SK-N-SH (cell line): ENCODE measurements around the gene CAVIN3. TPM values are rescaled to one million over a fixed set of nuclear protein-coding genes. Genes with fewer than 3 reads are reported as not detected.

Experiments
- CTCF ChIA-PET: fragments of 300-600, 350-600 bp; formaldehyde crosslinking; extraction: SDS; loops from one replicate; lab custom pipeline; 2021; lab: Yijun Ruan, JAX
- POLR2A ChIA-PET: fragments of 350-600 bp; sonication (Branson Sonifier 250); formaldehyde crosslinking; extraction: SDS; loops from one replicate; lab custom pipeline; 2020; ENCODE audit warnings: antibody characterized with exemption, inconsistent platforms; lab: Yijun Ruan, JAX
- DNase-seq: peaks from one replicate; pipeline ENCODE4 v3.0.0; 2012
- H2AFZ ChIP-seq: fragments of 200-600 bp; sonication (generic); 2 replicates; pipeline ENCODE4 v1.8.1; 2016; ENCODE audit warnings: antibody characterized with exemption, mild to moderate bottlenecking, low read depth
- H3F3A ChIP-seq: fragments of 200-600 bp; sonication (generic); replicated peaks from 2 replicates; pipeline ENCODE3; 2016; ENCODE audit warnings: antibody characterized with exemption, mild to moderate bottlenecking; ENCODE audit not compliant: insufficient read depth
- H3K27ac ChIP-seq, 2 experiments: fragments of 200-500 bp in 1 of 2; fragments of 200-600 bp in 1 of 2; sonication (Bioruptor generic) in 1 of 2; sonication (generic), shearing (Covaris generic) in 1 of 2; 2 replicates each; pipeline versions ENCODE4 v1.5.1 to v1.6.1; 2014 to 2016; ENCODE audit warnings: low read depth in 2 of 2, inconsistent platforms in 1 of 2, low read length in 1 of 2, mild to moderate bottlenecking in 1 of 2, mixed read lengths in 1 of 2
- H3K27me3 ChIP-seq: fragments of 200-600 bp; sonication (generic), shearing (Covaris generic); 2 replicates; pipeline ENCODE4 v1.6.1; 2016; ENCODE audit warnings: mixed run types; ENCODE audit not compliant: insufficient read depth
- H3K36me3 ChIP-seq, 2 experiments: fragments of 200-500 bp in 1 of 2; fragments of 200-600 bp in 1 of 2; sonication (Bioruptor generic) in 1 of 2; sonication (generic) in 1 of 2; replicated peaks in 1 of 2; 2 replicates each; pipeline versions ENCODE3 to v1.5.1; 2014 to 2016; ENCODE audit warnings: low read length in 1 of 2, mild to moderate bottlenecking in 1 of 2; ENCODE audit not compliant: insufficient read depth in 2 of 2, control insufficient read depth in 1 of 2
- H3K4me1 ChIP-seq, 2 experiments: fragments of 200-500 bp in 1 of 2; fragments of 200-600 bp in 1 of 2; sonication (Bioruptor generic) in 1 of 2; sonication (generic), shearing (Covaris generic) in 1 of 2; 2 replicates each; pipeline versions ENCODE4 v1.5.1 to v1.6.1; 2014 to 2016; ENCODE audit warnings: low read depth in 1 of 2, low read length in 1 of 2, mixed run types in 1 of 2; ENCODE audit not compliant: insufficient read depth in 2 of 2, control insufficient read depth in 1 of 2
- H3K4me2 ChIP-seq: fragments of 200-600 bp; sonication (generic), shearing (Covaris generic); 2 replicates; pipeline ENCODE4 v1.6.1; 2017; ENCODE audit warnings: mixed run types
- H3K4me3 ChIP-seq, 2 experiments: fragments of 200-500 bp in 1 of 2; fragments of 200-600 bp in 1 of 2; sonication (Bioruptor generic) in 1 of 2; sonication (generic), shearing (Covaris generic) in 1 of 2; 2 replicates each; pipeline versions ENCODE4 v1.5.1 to v1.8.1; 2014 to 2016; ENCODE audit warnings: low read depth in 2 of 2, inconsistent platforms in 1 of 2, low read length in 1 of 2, mild to moderate bottlenecking in 1 of 2, mixed read lengths in 1 of 2, moderate library complexity in 1 of 2
- H3K79me2 ChIP-seq: fragments of 200-600 bp; sonication (generic); 2 replicates; pipeline ENCODE4 v1.8.1; 2017; ENCODE audit warnings: mild to moderate bottlenecking; ENCODE audit not compliant: insufficient read depth
- H3K9ac ChIP-seq: fragments of 200-600 bp; sonication (generic); 2 replicates; pipeline ENCODE4 v1.6.1; 2017; ENCODE audit warnings: mixed run types
- H3K9me2 ChIP-seq: fragments of 200-600 bp; sonication (generic); 2 replicates; pipeline ENCODE4 v1.6.1; 2017; ENCODE audit warnings: mixed run types
- H3K9me3 ChIP-seq: fragments of 200-600 bp; sonication (generic); 2 replicates; pipeline ENCODE4 v1.6.1; 2017; ENCODE audit warnings: mixed run types, mild to moderate bottlenecking, moderate library complexity
- H4K20me1 ChIP-seq: fragments of 200-600 bp; sonication (generic); 2 replicates; pipeline ENCODE4 v1.6.1; 2017; ENCODE audit warnings: mild to moderate bottlenecking, mixed run types; ENCODE audit not compliant: insufficient read depth
- EZH2phosphoT487 ChIP-seq: fragments of 200-600 bp; sonication (generic); IDR thresholded peaks from 2 replicates; pipeline ENCODE4 v1.6.1; 2017; ENCODE audit warnings: low read depth, mixed run types, mild to moderate bottlenecking, antibody characterized with exemption, moderate library complexity, borderline replicate concordance
- FOSL2 ChIP-seq: IDR thresholded peaks from 2 replicates; pipeline ENCODE4 v1.4.0; 2012; ENCODE audit warnings: low read depth, mild to moderate bottlenecking, moderate library complexity, borderline replicate concordance
- FOXJ3 ChIP-seq: sonication (generic); formaldehyde crosslinking; IDR thresholded peaks from 2 replicates; pipeline ENCODE4 v1.5.1; 2020; ENCODE audit warnings: mild to moderate bottlenecking, missing genetic modification reagents
- FOXM1 ChIP-seq: IDR thresholded peaks from 2 replicates; pipeline ENCODE4 v1.4.0; 2012; ENCODE audit warnings: low read depth, mild to moderate bottlenecking
- GABPA ChIP-seq: IDR thresholded peaks from 2 replicates; pipeline ENCODE4 v1.4.0; 2012; ENCODE audit warnings: low read depth, mild to moderate bottlenecking
- GATA2 ChIP-seq: sonication (generic); formaldehyde crosslinking; IDR thresholded peaks from 2 replicates; pipeline ENCODE4 v1.5.0; 2020; ENCODE audit warnings: mild to moderate bottlenecking, missing genetic modification reagents
- JUND ChIP-seq: IDR thresholded peaks from 2 replicates; pipeline ENCODE4 v1.4.0; 2012
- MAX ChIP-seq: IDR thresholded peaks from 2 replicates; pipeline ENCODE4 v1.4.0; 2012; ENCODE audit warnings: low read depth
- MXI1 ChIP-seq: IDR thresholded peaks from 2 replicates; pipeline ENCODE4 v1.6.1; 2012; ENCODE audit warnings: mild to moderate bottlenecking, low read depth, low read length, improper control_type of control experiment
- NRF1 ChIP-seq: IDR thresholded peaks from 2 replicates; pipeline ENCODE4 v1.6.1; 2012; ENCODE audit warnings: low read depth, mild to moderate bottlenecking, low read length
- PBX3 ChIP-seq: IDR thresholded peaks from 2 replicates; pipeline ENCODE4; 2012
- POLR2AphosphoS5 ChIP-seq: IDR thresholded peaks from 2 replicates; pipeline ENCODE4 v1.6.1; 2012; ENCODE audit warnings: low read depth, low read length
- RCOR1 ChIP-seq: fragments of 150-350 bp; IDR thresholded peaks from 2 replicates; pipeline ENCODE4 v1.6.1; 2017; ENCODE audit warnings: antibody characterized with exemption, low read length
- REST ChIP-seq: IDR thresholded peaks from 2 replicates; pipeline ENCODE4 v1.6.1; 2012; ENCODE audit warnings: mild to moderate bottlenecking, low read depth, low read length, moderate library complexity
- RXRA ChIP-seq: IDR thresholded peaks from 2 replicates; pipeline ENCODE4 v1.4.0; 2012; ENCODE audit warnings: low read depth, mild to moderate bottlenecking, borderline replicate concordance
- SMC3 ChIP-seq: IDR thresholded peaks from 2 replicates; pipeline ENCODE4 v1.6.1; 2012; ENCODE audit warnings: low read depth, low read length, improper control_type of control experiment
- USF1 ChIP-seq: IDR thresholded peaks from 2 replicates; pipeline ENCODE4 v1.4.0; 2012; ENCODE audit warnings: low read depth, borderline replicate concordance
- YY1 ChIP-seq: IDR thresholded peaks from 2 replicates; pipeline ENCODE4 v1.4.0; 2012; ENCODE audit warnings: low read depth, mild to moderate bottlenecking
- WGBS: methylation state at CpG from one replicate; pipeline ENCODE4 v1.1.6; 2017; ENCODE audit warnings: low lambda C conversion rate; 5-methylcytosine and 5-hydroxymethylcytosine counted together
- polyA plus RNA-seq, 3 experiments: library from polyadenylated mRNA; depleted of rRNA; stranded (reverse); fragments of >200 nt; gene quantifications; 2 replicates each; pipeline ENCODE4 v1.2.3, GENCODE V29; 2012

Gene CAVIN3
- polyA plus RNA-seq, 1 of the 3 experiments (the other 2 are of a cell fraction), result 23.5 TPM

GRCh38 chr11:6301096-6301495 is 19.2 kb downstream of the CAVIN3 start (continued):
- TF ChIP-seq REST (no peak), RXRA (no peak), EZH2phosphoT487 (no peak), GABPA (no peak), RCOR1 (no peak), MXI1 (no peak), FOXJ3 (CRISPR knock-in tag) (no peak)

- no peaks in the 10 kb centered on the region for H3K36me3 ChIP-seq
- no peaks in the 10 kb centered on the region for H3F3A ChIP-seq
- no peak overlapping the region for H3K27ac ChIP-seq
- H3K9me3 ChIP-seq, result no peaks in the 10 kb centered on the region
- CTCF ChIA-PET, result no interaction called here
- no peak overlapping the region for H2AFZ ChIP-seq
- TF ChIP-seq NRF1 (no peak), USF1 (no peak), FOXM1 (no peak), PBX3 (no peak), REST (no peak), POLR2AphosphoS5 (no peak), GATA2 (CRISPR knock-in tag) (no peak), RXRA (no peak), EZH2phosphoT487 (no peak), JUND (no peak), FOSL2 (no peak), SMC3 (no peak), YY1 (no peak), FOXJ3 (CRISPR knock-in tag) (no peak), MAX (no peak)
- no peaks in the 10 kb centered on the region for H4K20me1 ChIP-seq
- 25% methylated on average over 3 of the region's 3 CpGs for WGBS
- no peaks in the 10 kb centered on the region for H3K79me2 ChIP-seq
- H3K4me2 ChIP-seq, result no peak overlapping the region
- H3K4me3 ChIP-seq, result no peak overlapping the region
- POLR2A ChIA-PET, result no interaction called here
- H3K9ac ChIP-seq, result no peak overlapping the region
- H3K4me1 ChIP-seq, result no peaks in the 10 kb centered on the region
- no peak for DNase-seq
- H3K9me2 ChIP-seq, result no peaks in the 10 kb centered on the region
- H3K27me3 ChIP-seq, result peaks cover 17% of the 10 kb centered on the region; the same call in 1 of the 2 replicates
Measured at GRCh38 chr11:6300325-6300724, 20.0 kb downstream of the CAVIN3 start.
